Left lobe of liver (tissue), 2 donors: Measurements from ENCODE around the gene MYO1D. TPM values are rescaled to one million over a fixed set of nuclear protein-coding genes. Genes with fewer than 3 reads are reported as not detected.

ENCODE experiments used
- ATAC-seq: fragments of 200-7000 bp; cut with Tn5 transposase; one replicate; pipeline ENCODE4 v1.9.1; 2020; ENCODE audit warnings: mild to moderate bottlenecking, moderate library complexity
- DNase-seq: peaks from one replicate; pipeline ENCODE4 v3.0.0-alpha.2; 2020; ENCODE audit warnings: low spot score
- total RNA-seq: library from RNA; stranded (reverse); gene quantifications from one replicate; pipeline ENCODE4 v1.2.1, GENCODE V29; 2021
- donor health status: DM: no; HTN: no; CAD: no; lungs with moderate emphysema.
- donor health status: DM: no; HTN: yes; CAD: no.

MYO1D gene
- total RNA-seq, 1 donor from 2014 or later = 18.4 TPM

DNA sequence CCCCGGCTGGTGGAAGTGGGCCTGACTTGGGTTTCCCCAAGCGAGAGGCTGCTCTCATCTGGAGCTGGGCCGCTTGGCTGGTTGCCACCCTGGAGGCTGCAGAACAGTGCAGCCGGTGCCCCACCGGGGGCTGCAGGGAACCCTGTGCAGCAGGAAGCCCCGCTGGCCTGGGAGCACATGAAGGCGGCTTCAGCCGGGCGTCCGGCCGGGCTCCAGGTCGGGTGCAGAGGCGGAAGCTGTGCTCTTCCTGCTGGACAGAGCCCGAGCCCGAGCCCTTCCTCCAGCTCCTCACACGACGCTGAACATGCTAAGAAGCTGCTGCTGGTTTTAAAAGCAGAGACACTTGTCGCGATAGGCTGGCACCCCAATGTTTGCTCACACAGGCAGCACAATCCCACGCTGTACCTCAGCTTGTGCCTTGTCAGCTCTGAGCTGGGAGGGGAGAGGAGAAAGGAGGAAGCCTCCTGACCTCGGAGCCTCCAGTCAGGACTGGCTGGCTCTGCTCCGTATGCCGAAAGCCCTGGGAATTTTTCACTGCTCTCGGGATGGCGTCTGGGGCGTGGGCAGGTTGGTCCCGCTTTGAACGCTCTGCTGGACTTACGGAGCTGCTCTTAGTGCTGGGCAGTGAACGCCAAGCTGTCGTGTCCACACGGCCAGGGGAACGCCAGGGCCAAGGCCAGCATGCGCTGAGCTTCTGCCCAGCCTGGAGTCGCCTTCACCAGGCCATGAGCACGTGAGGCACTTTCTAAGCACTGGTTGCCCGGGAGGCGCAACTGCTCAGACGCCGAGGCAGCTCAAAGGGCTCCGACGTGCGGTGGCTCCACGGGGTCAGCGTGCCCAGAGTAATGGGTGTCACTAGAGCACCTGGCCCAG is 381.3 kb downstream of the MYO1D start:
- ATAC-seq (peak; percentile 57), DNase-seq (no peak)

DNA sequence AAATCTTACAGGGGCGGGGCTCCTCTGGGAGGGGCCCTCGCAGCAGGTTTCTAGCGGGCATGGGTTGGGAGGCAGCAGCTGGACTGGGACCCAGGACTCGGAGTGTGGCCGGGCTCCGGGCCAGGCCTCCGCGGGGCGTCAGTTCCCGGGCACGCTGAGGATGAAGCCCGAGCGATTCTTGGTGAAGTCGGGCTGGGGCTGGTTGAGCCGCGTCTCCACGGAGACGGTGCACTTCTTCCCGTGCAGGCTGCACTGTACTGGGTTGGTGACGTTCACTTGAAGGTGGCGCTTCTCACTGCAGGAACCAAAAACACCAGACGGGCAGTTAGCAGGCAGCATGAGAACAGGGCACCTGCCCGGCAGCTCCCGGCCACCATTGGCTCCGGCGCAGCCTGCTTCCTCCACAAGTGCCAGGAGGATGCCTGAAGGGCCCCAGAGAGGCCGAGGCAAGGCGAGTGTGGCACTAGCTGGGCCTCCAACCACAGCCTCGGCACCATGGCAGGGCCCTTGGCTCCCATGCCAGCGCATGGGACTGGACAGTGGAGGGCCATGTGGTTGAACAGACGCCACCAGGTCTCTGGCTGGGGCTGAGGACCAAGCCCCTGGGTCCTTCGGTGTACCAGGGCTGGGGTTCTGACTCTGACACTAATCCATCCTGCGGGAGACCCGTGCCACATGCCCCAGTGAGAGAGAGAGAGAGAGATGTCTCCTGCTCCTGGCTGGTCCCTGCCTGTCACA is 382.1 kb downstream of the MYO1D start:
- peak; percentile 38 for ATAC-seq
- no peak for DNase-seq

DNA sequence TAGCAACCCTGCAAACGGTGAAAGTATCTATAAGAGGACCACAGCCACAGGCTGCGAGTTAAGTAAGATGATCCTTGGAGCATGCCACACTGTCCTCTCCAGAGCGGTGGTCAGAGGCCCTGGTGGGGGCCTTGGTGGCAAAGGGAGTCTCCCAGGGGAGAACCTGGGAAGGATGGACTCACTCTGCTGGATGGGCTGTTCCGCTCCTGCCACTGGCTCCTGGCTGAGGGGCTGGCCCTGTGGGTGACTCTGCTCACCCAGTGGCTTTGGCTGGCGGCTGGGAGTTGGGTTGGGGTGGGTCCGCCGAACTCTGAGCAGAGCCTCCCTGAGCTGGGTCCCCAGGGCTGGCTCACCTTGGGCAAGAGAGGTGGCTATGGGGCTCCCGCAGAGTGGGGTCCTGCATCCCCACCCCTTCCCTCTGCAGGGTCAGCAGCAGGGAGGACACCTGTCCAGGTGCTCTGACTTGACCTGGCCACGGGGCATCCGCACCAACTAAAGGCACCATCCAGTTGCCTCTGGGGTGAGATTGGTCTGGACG is 382.9 kb downstream of the MYO1D start:
- ATAC-seq (no peak), DNase-seq (no peak)

DNA sequence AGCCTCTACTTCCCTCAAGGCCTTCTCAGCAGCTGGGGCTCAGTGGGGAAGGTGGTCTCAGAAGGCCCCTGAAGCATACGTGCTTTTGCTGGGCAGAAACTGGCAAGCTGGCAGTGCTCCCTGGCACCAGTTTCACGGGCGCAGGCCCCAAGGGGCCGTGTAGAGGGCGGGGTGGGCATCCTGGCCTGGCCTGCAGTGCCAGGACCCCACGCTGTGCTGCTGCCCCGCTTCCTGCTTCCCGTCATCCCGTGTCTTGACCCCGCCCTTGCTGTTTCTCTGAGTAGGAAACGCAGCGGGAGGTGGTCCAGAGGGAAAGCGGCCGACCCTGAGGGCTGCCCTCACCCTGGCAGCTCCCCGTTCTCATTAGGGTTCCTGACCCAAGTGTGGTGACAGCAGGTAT is 383.4 kb downstream of the MYO1D start:
- DNase-seq (no peak), ATAC-seq (no peak)

DNA sequence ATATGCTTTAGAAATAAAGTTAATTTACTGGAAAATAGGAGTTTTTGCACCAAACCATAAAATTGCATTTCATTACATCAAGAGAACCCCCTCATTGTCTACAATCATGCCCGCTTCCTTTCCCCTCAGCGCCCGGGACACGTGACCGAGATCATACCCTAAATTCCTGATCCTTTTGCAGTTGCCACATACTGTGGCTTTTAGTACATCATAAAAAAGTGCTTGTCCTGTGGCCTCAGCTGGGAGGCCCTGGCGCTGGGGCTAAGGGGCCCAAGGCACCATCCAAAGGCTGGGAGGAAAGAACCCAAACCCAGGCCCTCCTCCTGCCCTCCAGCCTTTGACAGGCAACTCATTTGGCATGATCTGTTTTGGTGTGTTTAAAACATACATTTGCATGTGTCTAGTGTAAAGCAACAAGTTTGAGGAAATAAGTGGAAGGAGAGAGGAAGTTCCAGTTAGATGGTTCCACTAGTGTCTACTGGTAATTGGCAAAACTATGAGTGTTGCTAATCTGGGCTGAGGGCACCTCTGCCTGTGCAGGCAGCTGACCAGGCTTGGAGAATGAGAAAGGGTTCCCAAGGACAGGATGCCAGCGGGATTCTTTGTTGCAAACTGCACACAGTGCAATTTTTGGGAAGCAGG is 384.2 kb downstream of the MYO1D start:
- DNase-seq (no peak), ATAC-seq (no peak)

DNA sequence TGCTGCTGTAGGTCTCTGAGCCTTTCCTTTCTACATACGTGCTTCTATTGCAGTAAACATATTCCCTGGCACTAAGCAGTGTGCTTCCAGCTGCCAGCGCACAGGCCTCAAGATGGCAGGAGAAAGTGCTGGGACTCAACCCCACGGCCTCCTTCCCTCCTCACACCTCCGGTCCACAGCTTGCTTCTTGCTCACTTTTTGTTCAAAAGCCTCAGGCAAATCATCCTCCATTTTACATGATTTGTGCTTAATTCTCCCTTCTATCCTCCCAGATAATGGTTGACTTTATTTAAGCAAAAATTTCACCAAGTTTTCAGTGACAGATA is 384.7 kb downstream of the MYO1D start:
- DNase-seq (no peak), ATAC-seq (no peak)

DNA sequence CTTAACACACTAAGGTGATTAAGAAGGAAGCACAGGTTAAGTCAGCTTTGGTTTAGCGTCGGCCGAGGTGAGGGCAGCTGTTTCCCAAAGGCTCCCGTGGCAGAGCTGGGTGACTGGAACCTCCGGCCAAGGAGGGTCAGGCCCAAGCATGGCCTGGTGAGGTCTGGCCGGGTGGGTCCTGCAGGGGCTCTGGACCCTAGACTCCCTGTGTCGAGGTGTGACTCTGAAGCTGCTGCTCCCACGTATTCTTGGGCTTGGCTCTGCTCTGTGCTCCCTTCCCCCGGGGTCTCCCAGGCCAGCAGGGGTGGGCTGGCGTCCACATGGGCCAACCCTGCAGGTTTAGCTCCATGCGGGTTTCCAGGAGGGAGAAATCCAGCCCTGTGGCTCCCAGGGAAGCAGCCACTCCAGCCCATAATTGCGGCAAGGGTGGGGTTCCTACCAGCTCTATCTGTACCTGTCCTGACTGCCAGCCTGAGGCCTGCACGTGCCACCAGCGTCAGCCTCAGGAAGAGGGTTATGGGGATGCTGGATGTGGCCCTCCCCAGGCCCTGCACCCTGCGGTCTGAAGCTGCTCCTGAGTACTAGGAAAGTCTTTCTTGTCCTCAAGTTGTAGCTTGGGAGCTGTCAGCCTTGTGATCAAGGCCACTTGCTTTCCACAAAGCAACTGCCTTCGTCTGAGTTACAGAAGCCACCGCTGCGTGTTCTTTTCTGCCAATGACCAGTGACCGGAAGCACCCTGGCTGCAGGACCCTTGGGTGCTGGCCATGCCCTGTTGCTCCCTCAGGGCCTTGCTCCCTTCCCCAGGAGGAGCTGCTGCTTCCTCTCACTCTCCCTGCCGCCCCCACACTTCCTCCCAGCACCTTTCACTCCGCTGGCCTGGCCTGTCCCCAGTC is 385.3 kb downstream of the MYO1D start:
- ATAC-seq = no peak
- DNase-seq = no peak

DNA sequence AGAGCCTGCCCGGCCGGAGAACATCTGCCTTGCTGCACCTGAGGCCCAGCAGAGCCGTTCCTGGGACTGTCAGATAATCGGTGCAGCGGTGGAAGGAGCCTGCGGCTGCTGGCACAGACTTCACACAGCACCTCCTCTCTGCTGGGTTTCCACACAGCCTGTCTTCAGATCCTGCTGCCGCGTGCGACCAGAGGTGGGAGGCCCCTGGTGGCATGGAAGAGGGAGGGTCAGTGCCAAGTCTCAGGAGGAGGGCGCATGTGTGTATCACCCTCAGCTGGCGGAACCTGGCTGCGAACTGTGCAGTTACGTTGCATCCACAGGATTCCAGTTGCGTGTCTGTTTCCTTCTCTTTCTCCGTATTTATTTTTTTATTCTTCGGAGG is 386.8 kb downstream of the MYO1D start:
- no peak for DNase-seq
- ATAC-seq = no peak

DNA sequence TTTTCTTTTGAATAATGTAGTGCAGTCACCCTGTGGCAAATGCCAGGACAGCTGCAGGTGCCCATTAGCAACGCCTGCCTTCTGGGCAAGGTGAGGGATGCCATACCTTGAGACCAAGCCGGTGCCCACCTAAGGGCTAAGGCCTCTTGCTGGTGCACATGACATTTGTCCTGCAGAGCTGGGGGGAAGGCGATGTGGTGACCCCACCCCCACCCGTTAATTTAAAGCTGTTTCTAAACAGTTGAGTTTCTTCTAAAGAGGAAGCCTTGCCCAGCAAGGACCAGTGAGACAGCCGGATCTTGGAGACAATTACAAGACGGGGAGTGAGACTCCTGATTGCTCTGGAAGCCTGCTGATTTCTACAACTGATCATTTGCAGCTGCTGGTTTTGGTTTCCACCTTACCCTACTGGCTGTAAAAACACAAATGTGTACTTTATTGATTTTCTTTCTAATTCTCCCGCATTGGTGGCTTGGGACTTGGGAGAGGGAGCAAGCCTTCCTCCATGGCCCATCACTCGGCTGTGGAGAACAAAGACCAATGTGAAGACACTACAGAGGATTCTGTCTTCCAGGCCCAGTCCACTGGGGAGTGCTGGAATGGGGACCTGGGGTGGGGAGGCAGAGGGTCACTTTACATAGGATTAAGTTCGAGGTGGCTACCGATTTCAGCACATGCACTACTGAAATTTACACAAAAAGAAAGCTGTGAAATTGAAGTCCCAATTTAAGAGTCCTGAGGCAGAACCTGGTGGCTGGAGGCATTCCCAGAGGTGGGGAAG is 387.4 kb downstream of the MYO1D start:
- ATAC-seq = no peak
- no peak for DNase-seq

DNA sequence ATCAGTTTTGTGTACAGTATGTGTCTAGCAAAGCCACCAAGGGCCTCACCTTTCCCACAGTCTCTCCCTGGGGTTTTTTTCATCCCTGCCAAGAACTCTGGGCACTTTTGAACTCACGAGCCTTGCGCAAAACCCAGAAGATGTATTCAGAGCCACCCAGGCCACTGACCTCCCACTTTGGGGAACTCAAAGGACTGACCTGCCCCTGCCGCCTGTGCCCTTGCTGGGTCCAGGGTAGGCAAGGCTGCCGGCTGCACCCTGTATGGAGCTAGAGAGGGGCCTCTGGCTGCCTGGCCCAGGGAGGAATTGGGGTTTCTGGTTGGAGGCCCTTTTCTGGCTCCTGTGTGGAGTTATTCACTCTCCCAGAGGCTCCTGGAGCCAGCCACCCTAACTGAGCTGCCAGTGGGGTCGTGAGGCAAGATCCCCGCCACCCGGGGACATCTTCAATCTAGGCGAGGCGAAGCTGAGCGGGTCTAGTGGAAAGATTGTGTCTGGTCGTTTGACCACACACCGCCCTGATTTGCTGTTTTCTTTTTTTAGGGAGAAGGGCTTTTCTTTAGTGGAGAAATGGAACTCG is 388.2 kb downstream of the MYO1D start:
- ATAC-seq (peak; percentile 29), DNase-seq (peak; percentile 63)

DNA sequence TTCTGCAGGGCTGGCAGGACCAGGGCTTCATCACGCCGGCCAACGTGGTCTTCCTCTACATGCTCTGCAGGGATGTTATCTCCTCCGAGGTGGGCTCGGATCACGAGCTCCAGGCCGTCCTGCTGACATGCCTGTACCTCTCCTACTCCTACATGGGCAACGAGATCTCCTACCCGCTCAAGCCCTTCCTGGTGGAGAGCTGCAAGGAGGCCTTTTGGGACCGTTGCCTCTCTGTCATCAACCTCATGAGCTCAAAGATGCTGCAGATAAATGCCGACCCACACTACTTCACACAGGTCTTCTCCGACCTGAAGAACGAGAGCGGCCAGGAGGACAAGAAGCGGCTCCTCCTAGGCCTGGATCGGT is 388.8 kb downstream of the MYO1D start:
- ATAC-seq = no peak
- no peak for DNase-seq

DNA sequence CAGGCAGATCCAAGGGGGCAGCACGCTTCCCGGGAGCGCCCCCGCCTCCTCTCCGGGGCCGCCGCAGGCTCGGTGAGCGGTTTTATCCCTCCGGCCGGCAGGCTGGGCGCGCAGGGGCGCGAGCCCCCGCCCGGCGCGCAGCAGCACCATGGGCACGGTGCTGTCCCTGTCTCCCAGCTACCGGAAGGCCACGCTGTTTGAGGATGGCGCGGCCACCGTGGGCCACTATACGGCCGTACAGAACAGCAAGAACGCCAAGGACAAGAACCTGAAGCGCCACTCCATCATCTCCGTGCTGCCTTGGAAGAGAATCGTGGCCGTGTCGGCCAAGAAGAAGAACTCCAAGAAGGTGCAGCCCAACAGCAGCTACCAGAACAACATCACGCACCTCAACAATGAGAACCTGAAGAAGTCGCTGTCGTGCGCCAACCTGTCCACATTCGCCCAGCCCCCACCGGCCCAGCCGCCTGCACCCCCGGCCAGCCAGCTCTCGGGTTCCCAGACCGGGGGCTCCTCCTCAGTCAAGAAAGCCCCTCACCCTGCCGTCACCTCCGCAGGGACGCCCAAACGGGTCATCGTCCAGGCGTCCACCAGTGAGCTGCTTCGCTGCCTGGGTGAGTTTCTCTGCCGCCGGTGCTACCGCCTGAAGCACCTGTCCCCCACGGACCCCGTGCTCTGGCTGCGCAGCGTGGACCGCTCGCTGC is 389.3 kb downstream of the MYO1D start:
- DNase-seq (no peak), ATAC-seq (no peak)

DNA sequence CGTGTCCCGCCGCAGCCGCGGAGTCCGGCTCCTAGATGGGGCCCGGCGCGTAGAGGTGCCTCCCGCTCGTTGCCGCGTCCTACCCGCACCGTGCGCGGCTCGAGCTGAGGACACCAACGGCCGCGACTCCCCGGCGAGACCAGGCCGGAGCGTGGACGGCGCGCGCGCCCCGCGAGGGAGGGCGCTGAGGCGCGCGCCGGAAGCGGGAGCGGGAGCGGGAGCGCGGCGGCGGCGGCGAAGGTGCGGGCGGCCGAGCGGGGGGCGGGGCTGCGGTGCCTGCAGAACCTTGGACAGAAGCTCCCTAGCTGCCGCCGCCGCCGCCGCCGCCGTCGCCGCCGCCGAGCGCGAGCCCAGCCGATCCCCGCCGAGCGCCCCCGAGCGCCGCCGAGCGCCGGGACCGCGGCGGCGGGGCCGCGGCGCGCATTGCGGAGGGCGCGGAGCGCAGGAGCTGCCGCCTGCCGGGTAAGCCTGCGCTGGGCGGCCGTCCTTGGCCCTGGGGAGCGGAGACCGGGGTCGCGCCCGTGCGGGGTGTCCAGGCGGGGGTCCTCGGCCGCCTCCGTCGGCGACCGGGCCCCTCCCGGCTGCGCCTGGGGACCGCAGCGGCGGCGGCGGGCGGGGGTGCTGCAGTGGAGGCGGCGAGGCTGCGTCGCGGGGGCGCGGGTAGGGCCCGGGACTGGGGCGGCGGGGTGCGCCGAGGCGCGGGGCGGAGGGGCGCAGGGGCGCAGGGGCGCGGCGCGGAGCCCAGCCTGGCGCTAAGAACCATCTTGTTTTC is 390.0 kb downstream of the MYO1D start, which contains the start of gene CDK5R1:
Gene CDK5R1 (plus strand): TSS at position 293 of the 772 bp plus-strand sequence. CDS start 628 bp downstream, outside the sequence.
- ATAC-seq (peak; percentile 60), DNase-seq (peak; percentile 77)

DNA sequence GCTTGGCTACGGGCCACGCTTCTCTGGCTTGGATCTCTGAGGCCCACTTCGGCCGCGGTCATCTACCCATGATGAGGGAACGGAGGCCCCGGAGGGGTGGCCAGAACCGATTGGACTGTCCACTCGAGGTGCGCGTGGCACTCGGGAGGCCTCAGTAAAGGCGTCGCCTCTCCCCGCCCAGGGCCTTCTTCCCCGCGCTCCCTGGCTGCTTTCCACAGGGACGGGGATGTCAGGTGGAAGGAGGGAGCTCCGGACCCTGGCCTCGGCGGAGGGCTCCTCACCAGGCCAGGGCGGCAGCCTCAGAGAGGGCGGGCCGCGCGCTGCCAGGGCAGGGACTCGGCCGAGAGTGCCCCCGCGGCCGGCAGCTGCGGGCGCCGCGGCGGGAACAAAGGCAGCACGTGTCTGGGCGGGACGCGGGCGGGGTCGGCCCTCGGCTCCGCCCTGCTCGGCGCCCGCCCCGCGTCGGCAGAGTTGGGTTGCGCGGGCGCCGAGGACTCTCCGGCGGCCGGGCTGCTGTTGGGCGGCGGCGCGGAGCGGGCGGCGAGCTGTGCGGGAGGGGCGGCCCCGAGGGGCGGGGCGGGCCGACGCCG is 390.7 kb downstream of the MYO1D start:
- ATAC-seq (peak; percentile 86), DNase-seq (peak; percentile 83)

DNA sequence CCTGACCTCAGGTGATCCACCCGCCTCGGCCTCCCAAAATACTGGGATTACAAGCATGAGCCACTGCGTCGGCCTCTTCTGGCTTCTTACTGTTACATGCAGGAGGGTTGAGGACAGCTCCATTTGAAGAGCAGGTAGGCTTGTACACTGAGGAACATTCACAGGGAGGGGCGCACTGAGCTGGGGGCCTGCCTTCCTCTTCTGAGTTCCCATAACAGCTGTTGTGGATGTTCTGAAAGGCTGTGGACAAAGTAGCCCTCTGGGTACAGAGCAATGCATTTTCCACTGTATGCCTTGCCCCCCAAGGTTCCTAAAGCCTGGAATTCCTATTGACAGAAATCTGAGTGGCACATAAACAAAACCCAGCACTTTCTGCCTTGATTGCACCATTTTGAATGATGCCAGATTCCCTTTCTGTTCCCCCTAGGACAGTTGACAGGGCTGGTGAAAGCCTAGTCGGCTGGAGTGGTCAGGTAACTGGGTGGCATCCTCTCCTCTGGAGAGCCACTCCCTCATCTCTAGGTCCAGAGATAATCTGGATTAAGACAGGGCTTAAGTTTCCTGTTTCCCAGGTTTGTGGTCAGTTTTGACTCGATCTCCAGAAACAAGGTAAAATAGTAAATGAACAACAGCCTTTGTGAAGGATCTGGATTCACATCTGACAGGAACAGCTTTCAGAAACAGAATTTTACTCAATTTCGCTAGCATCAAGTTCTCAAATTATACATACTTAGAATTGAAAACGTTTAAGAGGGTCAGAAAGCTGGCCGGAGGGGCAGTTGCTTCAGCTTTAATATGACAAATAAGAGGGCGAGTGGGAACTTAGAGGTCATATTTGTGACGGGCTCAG is 391.4 kb downstream of the MYO1D start:
- no peak for DNase-seq
- no peak for ATAC-seq

DNA sequence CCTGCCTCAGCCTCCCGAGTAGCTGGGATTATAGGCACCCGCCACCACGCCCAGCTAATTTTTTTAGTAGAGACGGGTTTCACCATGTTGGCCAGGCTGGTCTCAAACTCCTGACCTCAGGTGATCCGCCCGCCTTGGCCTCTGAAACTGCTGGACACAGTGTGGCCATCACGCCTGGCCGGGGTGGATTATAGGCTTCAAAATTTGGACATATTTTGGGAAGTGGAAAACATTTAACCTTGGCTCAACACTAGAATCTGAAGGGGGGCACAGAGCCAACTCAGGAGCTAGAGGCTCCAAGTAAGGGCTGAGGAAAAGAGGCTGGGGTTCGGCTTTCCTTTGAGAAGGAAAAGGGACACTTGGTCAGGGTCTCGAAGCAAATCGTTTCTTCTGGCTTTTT is 392.3 kb downstream of the MYO1D start:
- ATAC-seq (no peak), DNase-seq (no peak)

DNA sequence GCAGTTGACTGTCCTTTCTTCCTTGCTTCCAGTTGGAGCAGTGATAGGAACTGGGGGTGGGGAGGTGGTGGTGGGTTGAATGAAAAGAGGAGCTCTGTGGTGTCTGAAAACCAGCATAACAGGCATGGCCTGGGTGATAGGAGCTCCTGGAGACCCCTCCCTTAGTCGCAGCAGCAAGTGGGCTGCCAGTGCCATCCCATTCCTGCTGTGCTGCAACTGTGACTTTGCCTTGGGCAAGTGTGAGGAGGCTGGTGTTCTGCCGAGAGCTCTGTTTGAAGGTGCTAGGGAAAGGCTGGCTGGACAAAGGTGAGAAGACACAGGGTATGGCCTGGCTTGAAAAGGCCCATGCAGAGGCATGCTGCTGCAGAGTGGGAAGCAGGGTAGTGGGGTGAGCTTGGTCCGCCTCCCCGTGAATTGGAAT is 392.9 kb downstream of the MYO1D start:
- DNase-seq (no peak), ATAC-seq (no peak)
